ENCODE measurements around the gene TOPBP1. TPM values are rescaled to one million over a fixed set of nuclear protein-coding genes. Genes with fewer than 3 reads are reported as not detected.

The TOPBP1 gene
- total and polyA plus RNA-seq, 2 of the 4 experiments (the other 2 are of a cell fraction): 19.5 to 50.5 TPM

DNA sequence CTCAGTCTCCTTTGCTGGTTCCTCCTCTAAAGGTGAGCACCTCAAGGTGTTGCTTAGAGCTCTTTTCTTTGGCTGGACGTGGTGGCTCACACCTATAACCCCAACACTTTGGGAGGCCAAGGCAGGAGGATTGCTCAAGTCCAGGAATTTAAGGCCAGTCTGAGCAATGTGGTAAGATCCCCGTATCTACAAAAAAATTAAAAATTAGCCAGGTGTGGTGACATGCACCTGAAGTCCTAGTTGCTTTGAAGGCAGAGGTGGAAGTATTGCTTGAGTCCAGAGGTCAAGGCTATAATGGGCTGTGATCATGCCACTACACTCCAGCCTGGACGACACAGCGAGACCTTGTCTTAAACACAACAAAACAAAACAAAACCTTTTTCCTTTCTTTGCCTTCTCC is 28.3 kb downstream of the TOPBP1 start:
- Histone ChIP-seq H3K79me1 (ENCODE audit: low read depth in 1 of 2, low read length in 2 of 2) (peaks cover 13 to 14% of the 10 kb centered on the region in 2 experiments; a peak in 3 of 4 replicates), H3K18ac (ENCODE audit: low read depth, low read length) (no peak overlapping the region), H2BK5ac (ENCODE audit: low read depth, low read length, poor library complexity, severe bottlenecking) (no peak overlapping the region), H3K4me1 (ENCODE audit: control insufficient read depth, insufficient read depth, low read length) (no peaks in the 10 kb centered on the region), H3K9me1 (ENCODE audit: insufficient read depth, low read length) (no peaks in the 10 kb centered on the region), H2AFZ (replicated peaks; ENCODE audit: low read length, poor library complexity) (no peak overlapping the region), H3K56ac (ENCODE audit: extremely low read depth, insufficient read depth, low read length) (no peak overlapping the region), H2BK120ac (ENCODE audit: low read depth, low read length) (no peak overlapping the region), H3K23ac (ENCODE audit: low read depth, low read length) (no peak overlapping the region), H2AK9ac (replicated peaks; ENCODE audit: low read depth, low read length, poor library complexity) (no peak overlapping the region), H2AK5ac (ENCODE audit: low read depth, low read length) (no peak overlapping the region), H3K27ac (ENCODE audit: insufficient read depth, low read length) (no peak overlapping the region), H4K8ac (ENCODE audit: low read depth in 2 of 2, low read length in 2 of 2) (no peak overlapping the region), H3K4ac (ENCODE audit: low read depth, low read length) (no peak overlapping the region), H3K14ac (replicated peaks; ENCODE audit: low read depth, low read length) (no peak overlapping the region), H3K4me2 (ENCODE audit: low read depth, low read length) (no peak overlapping the region), H4K20me1 (ENCODE audit: insufficient read depth, low read length) (no peaks in the 10 kb centered on the region), H4K5ac (ENCODE audit: low read depth, low read length) (no peak overlapping the region), H3K4me3 (ENCODE audit: insufficient read depth, low read depth, low read length) (no peak overlapping the region), H2BK15ac (ENCODE audit: low read depth, low read length) (no peak overlapping the region), H3K9ac (ENCODE audit: low read depth, low read length) (no peak overlapping the region), H3K36me3 (ENCODE audit: control insufficient read depth, insufficient read depth, low read length) (peaks cover 28% of the 10 kb centered on the region), H3K9me3 (ENCODE audit: control insufficient read depth, insufficient read depth, low read length) (no peaks in the 10 kb centered on the region), H4K91ac (ENCODE audit: insufficient read depth, low read depth, low read length) (no peak overlapping the region), H3K27me3 (ENCODE audit: control insufficient read depth, insufficient read depth, low read length) (no peaks in the 10 kb centered on the region), H2BK20ac (ENCODE audit: low read depth, low read length) (no peak overlapping the region)
- ATAC-seq (ENCODE audit: low read depth): no peak
- dilution Hi-C loops (cut with HindIII; ENCODE audit: low sequenced_read_pairs, unreplicated experiment) (no loop called here), intact Hi-C loops (cut with micrococcal nuclease) (no loop called here), in situ Hi-C loops (cut with MboI; ENCODE audit: low sequenced_read_pairs) (no loop called here)
- BruUV-seq (replicated peaks): no TSS peak
- DNase-seq: no peak
- TF ChIP-seq NFE2L2 (IDR thresholded peaks at IDR 0.05; ENCODE audit: low read depth, low read length) (no peak), ELK1 (IDR thresholded peaks at IDR 0.05; ENCODE audit: borderline replicate concordance, low read depth, low read length) (no peak), POLR2A (IDR thresholded peaks at IDR 0.05; ENCODE audit: low read depth, low read length) (no peak), CHD1 (IDR thresholded peaks at IDR 0.05; ENCODE audit: low read depth, low read length) (no peak), RFX5 (IDR thresholded peaks at IDR 0.05; ENCODE audit: low read depth, low read length) (no peak), RAD21 (IDR thresholded peaks at IDR 0.05; ENCODE audit: low read length) (no peak), SMC3 (IDR thresholded peaks at IDR 0.05; ENCODE audit: low read depth, low read length) (no peak), BHLHE40 (IDR thresholded peaks at IDR 0.05; ENCODE audit: low read depth, low read length) (no peak), MAZ (IDR thresholded peaks at IDR 0.05; ENCODE audit: borderline replicate concordance, low read depth, low read length) (no peak), MXI1 (IDR thresholded peaks at IDR 0.05; ENCODE audit: borderline replicate concordance, low read depth, low read length) (no peak), RCOR1 (IDR thresholded peaks at IDR 0.05; ENCODE audit: insufficient replicate concordance, low read length) (no peak), MAFK (IDR thresholded peaks at IDR 0.05; ENCODE audit: low read depth, low read length) (no peak), CEBPB (IDR thresholded peaks at IDR 0.05; ENCODE audit: low read depth, low read length) (no peak)
- TF ChIP-seq, protein P1, sequence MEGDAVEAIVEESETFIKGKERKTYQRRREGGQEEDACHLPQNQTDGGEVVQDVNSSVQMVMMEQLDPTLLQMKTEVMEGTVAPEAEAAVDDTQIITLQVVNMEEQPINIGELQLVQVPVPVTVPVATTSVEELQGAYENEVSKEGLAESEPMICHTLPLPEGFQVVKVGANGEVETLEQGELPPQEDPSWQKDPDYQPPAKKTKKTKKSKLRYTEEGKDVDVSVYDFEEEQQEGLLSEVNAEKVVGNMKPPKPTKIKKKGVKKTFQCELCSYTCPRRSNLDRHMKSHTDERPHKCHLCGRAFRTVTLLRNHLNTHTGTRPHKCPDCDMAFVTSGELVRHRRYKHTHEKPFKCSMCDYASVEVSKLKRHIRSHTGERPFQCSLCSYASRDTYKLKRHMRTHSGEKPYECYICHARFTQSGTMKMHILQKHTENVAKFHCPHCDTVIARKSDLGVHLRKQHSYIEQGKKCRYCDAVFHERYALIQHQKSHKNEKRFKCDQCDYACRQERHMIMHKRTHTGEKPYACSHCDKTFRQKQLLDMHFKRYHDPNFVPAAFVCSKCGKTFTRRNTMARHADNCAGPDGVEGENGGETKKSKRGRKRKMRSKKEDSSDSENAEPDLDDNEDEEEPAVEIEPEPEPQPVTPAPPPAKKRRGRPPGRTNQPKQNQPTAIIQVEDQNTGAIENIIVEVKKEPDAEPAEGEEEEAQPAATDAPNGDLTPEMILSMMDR (conservative IDR thresholded peaks at IDR 0.05; ENCODE audit: low read depth, low read length): no peak
- POLR2A ChIA-PET (ENCODE audit: unreplicated experiment): no interaction called here
- CTCF ChIA-PET: no interaction called here
- WGBS, 2 experiments (ENCODE audit: extremely low coverage in 2 of 2, insufficient read length in 1 of 2): 100% methylated on average over 2 of the region's 4 CpGs; no CpG with 5 or more reads in 1 of the 2 experiments
